IMR-90 (cell line): ENCODE measurements around the gene TNNC2. TPM values are rescaled to one million over a fixed set of nuclear protein-coding genes. Genes with fewer than 3 reads are reported as not detected.

ENCODE experiments used
- ATAC-seq: fragments of 200-7000 bp; cut with Tn5 transposase; 2 replicates; pipeline ENCODE4 v1.9.1; 2020; ENCODE audit warnings: low read depth, mild to moderate bottlenecking, moderate library complexity
- BruUV-seq: library from RNA; stranded (reverse); fragments of 400-500 nt; replicated peaks from 2 replicates; lab custom pipeline; 2021; lab: Mats Ljungman, UMichigan
- CTCF ChIA-PET: fragments of 300-600 bp; formaldehyde crosslinking; extraction: SDS; loops from one replicate; lab custom pipeline; 2021; ENCODE audit warnings: antibody characterized with exemption; lab: Yijun Ruan, JAX
- POLR2A ChIA-PET: fragments of 300-600 bp; sonication (Branson Sonifier 250); formaldehyde crosslinking; loops from one replicate; lab custom pipeline; 2022; ENCODE audit warnings: antibody characterized with exemption; ENCODE audit not compliant: unreplicated experiment; lab: Charles Lee
- DNase-seq: peaks from one replicate; pipeline ENCODE4 v3.0.0; 2013
- H2AFZ ChIP-seq: replicated peaks from 2 replicates; pipeline ENCODE3; 2013; ENCODE audit warnings: low read length, mild to moderate bottlenecking; ENCODE audit not compliant: poor library complexity
- H2AK5ac ChIP-seq: 2 replicates; pipeline ENCODE4 v1.6.1; 2013; ENCODE audit warnings: low read depth, low read length, inconsistent platforms
- H2AK9ac ChIP-seq: replicated peaks from 2 replicates; pipeline ENCODE3; 2013; ENCODE audit warnings: mild to moderate bottlenecking, low read depth, low read length, moderate library complexity; ENCODE audit not compliant: poor library complexity
- H2BK120ac ChIP-seq: 2 replicates; pipeline ENCODE4 v1.6.1; 2013; ENCODE audit warnings: low read depth, low read length, inconsistent platforms
- H2BK15ac ChIP-seq: 3 replicates; pipeline ENCODE4 v1.6.1; 2013; ENCODE audit warnings: low read depth, low read length, inconsistent platforms
- H2BK20ac ChIP-seq: 2 replicates; pipeline ENCODE4 v1.6.1; 2013; ENCODE audit warnings: low read depth, mild to moderate bottlenecking, inconsistent platforms, low read length, moderate library complexity
- H2BK5ac ChIP-seq: 2 replicates; pipeline ENCODE4 v1.6.1; 2013; ENCODE audit warnings: mild to moderate bottlenecking, low read depth, low read length, inconsistent platforms; ENCODE audit not compliant: poor library complexity, severe bottlenecking
- H3K14ac ChIP-seq: replicated peaks from 2 replicates; pipeline ENCODE4 v1.6.1; 2013; ENCODE audit warnings: low read depth, low read length, inconsistent platforms
- H3K18ac ChIP-seq: 2 replicates; pipeline ENCODE4 v1.6.1; 2013; ENCODE audit warnings: low read depth, low read length, control low read depth
- H3K23ac ChIP-seq: 2 replicates; pipeline ENCODE4 v1.6.1; 2013; ENCODE audit warnings: low read depth, low read length, inconsistent platforms
- H3K27ac ChIP-seq: 2 replicates; pipeline ENCODE4 v1.5.1; 2013; ENCODE audit warnings: mild to moderate bottlenecking, control low read depth, low read length; ENCODE audit not compliant: insufficient read depth
- H3K27me3 ChIP-seq: 2 replicates; pipeline ENCODE4 v1.6.1; 2013; ENCODE audit warnings: low read length; ENCODE audit not compliant: control insufficient read depth, insufficient read depth
- H3K36me3 ChIP-seq: 2 replicates; pipeline ENCODE4 v1.6.1; 2013; ENCODE audit warnings: low read length, mixed read lengths; ENCODE audit not compliant: control insufficient read depth, insufficient read depth
- H3K4ac ChIP-seq: 2 replicates; pipeline ENCODE4 v1.6.1; 2013; ENCODE audit warnings: low read depth, low read length, inconsistent platforms
- H3K4me1 ChIP-seq: 2 replicates; pipeline ENCODE4 v1.6.1; 2013; ENCODE audit warnings: low read length, mixed read lengths; ENCODE audit not compliant: control insufficient read depth, insufficient read depth
- H3K4me2 ChIP-seq: 2 replicates; pipeline ENCODE4 v1.6.1; 2013; ENCODE audit warnings: low read depth, mild to moderate bottlenecking, control low read depth, low read length, moderate library complexity
- H3K4me3 ChIP-seq: 2 replicates; pipeline ENCODE4 v1.5.1; 2013; ENCODE audit warnings: low read depth, mild to moderate bottlenecking, control low read depth, low read length, moderate library complexity; ENCODE audit not compliant: insufficient read depth
- H3K56ac ChIP-seq: 2 replicates; pipeline ENCODE4 v1.6.1; 2013; ENCODE audit warnings: low read length, inconsistent platforms; ENCODE audit not compliant: insufficient read depth; ENCODE audit errors: extremely low read depth
- H3K79me1 ChIP-seq, 2 experiments: 2 replicates each; pipeline ENCODE4 v1.6.1; 2013; ENCODE audit warnings: low read length in 2 of 2, inconsistent platforms in 1 of 2, low read depth in 1 of 2
- H3K9ac ChIP-seq: 2 replicates; pipeline ENCODE4 v1.6.1; 2013; ENCODE audit warnings: low read depth, low read length, control low read depth
- H3K9me1 ChIP-seq: 2 replicates; pipeline ENCODE4 v1.6.1; 2013; ENCODE audit warnings: low read length, inconsistent platforms; ENCODE audit not compliant: insufficient read depth
- H3K9me3 ChIP-seq: 2 replicates; pipeline ENCODE4 v1.6.1; 2013; ENCODE audit warnings: low read length; ENCODE audit not compliant: control insufficient read depth, insufficient read depth
- H4K20me1 ChIP-seq: 2 replicates; pipeline ENCODE4 v1.6.1; 2013; ENCODE audit warnings: low read length, inconsistent platforms; ENCODE audit not compliant: insufficient read depth
- H4K5ac ChIP-seq: 2 replicates; pipeline ENCODE4 v1.6.1; 2013; ENCODE audit warnings: mild to moderate bottlenecking, low read depth, low read length, control low read depth
- H4K8ac ChIP-seq, 2 experiments: 2 replicates each; pipeline ENCODE4 v1.6.1; 2013; ENCODE audit warnings: low read depth in 2 of 2, low read length in 2 of 2, control low read depth in 1 of 2, inconsistent platforms in 1 of 2
- H4K91ac ChIP-seq: 2 replicates; pipeline ENCODE4 v1.6.1; 2013; ENCODE audit warnings: low read depth, low read length, inconsistent platforms; ENCODE audit not compliant: insufficient read depth
- BHLHE40 ChIP-seq: fragments of 150-350 bp; IDR thresholded peaks from 2 replicates; pipeline ENCODE4 v1.6.1; 2016; ENCODE audit warnings: mild to moderate bottlenecking, low read depth, low read length
- CEBPB ChIP-seq: IDR thresholded peaks from 2 replicates; pipeline ENCODE4 v1.6.1; 2012; ENCODE audit warnings: low read depth, low read length, improper control_type of control experiment
- CHD1 ChIP-seq: IDR thresholded peaks from 2 replicates; pipeline ENCODE4 v1.6.1; 2012; ENCODE audit warnings: low read depth, low read length, improper control_type of control experiment
- FOS ChIP-seq: fragments of 150-350 bp; IDR thresholded peaks from 2 replicates; pipeline ENCODE4 v1.6.1; 2016; ENCODE audit warnings: low read depth, low read length
- MAFK ChIP-seq: IDR thresholded peaks from 2 replicates; pipeline ENCODE4 v1.6.1; 2012; ENCODE audit warnings: low read depth, low read length, improper control_type of control experiment
- MAZ ChIP-seq: IDR thresholded peaks from 2 replicates; pipeline ENCODE4 v1.6.1; 2012; ENCODE audit warnings: low read depth, mild to moderate bottlenecking, low read length, improper control_type of control experiment, moderate library complexity, borderline replicate concordance
- MXI1 ChIP-seq: IDR thresholded peaks from 2 replicates; pipeline ENCODE4 v1.6.1; 2012; ENCODE audit warnings: low read depth, mild to moderate bottlenecking, low read length, moderate library complexity, borderline replicate concordance
- NFE2L2 ChIP-seq: fragments of 150-350 bp; IDR thresholded peaks from 2 replicates; pipeline ENCODE4 v1.6.1; 2016; ENCODE audit warnings: low read depth, mild to moderate bottlenecking, low read length
- POLR2A ChIP-seq: IDR thresholded peaks from 2 replicates; pipeline ENCODE4 v1.6.1; 2012; ENCODE audit warnings: mild to moderate bottlenecking, low read depth, low read length
- RAD21 ChIP-seq: IDR thresholded peaks from 2 replicates; pipeline ENCODE4 v1.6.1; 2012; ENCODE audit warnings: low read length, improper control_type of control experiment
- RCOR1 ChIP-seq: IDR thresholded peaks from 2 replicates; pipeline ENCODE4 v1.6.1; 2012; ENCODE audit warnings: mild to moderate bottlenecking, low read length, improper control_type of control experiment; ENCODE audit not compliant: insufficient replicate concordance
- SMC3 ChIP-seq: fragments of 150-350 bp; IDR thresholded peaks from 2 replicates; pipeline ENCODE4 v1.6.1; 2016; ENCODE audit warnings: low read depth, mild to moderate bottlenecking, antibody characterized with exemption, low read length, moderate library complexity
- WGBS, 2 experiments: methylation state at CpG; one replicate each; pipeline versions ENCODE4 v1.1.5 to v1.1.7; 2013; ENCODE audit warnings: missing lambda C conversion rate in 2 of 2; ENCODE audit not compliant: insufficient read length in 1 of 2; ENCODE audit errors: extremely low coverage in 2 of 2; 5-methylcytosine and 5-hydroxymethylcytosine counted together
- dilution Hi-C: fragments of 300-500 bp; cut with HindIII; formaldehyde crosslinking; loops from one replicate; pipeline ENCODE4 v1.14.3; 2018; ENCODE audit warnings: low sequenced_read_pairs; ENCODE audit not compliant: unreplicated experiment
- in situ Hi-C: fragments of 300-500 bp; cut with MboI; formaldehyde crosslinking; loops from 3 replicates; pipeline ENCODE4 v1.14.3; 2019; ENCODE audit warnings: low sequenced_read_pairs, inconsistent platforms, mixed read lengths
- intact Hi-C: fragments of 100-400 bp; cut with micrococcal nuclease; formaldehyde crosslinking; loops from 2 replicates; pipeline ENCODE4 v1.10.0; 2022
- polyA plus RNA-seq, 3 experiments: library from polyadenylated mRNA; depleted of rRNA; stranded (reverse); fragments of >200 nt; gene quantifications; 2 replicates each; pipeline ENCODE4 v1.2.3, GENCODE V29; 2012; ENCODE audit warnings: low replicate concordance in 1 of 3
- total RNA-seq: library from RNA; depleted of rRNA; stranded (reverse); fragments of >200 nt; gene quantifications from 2 replicates; pipeline ENCODE4 v1.2.3, GENCODE V29; 2012
- TF ChIP-seq, protein P1 (sequence below): conservative IDR thresholded peaks from 2 replicates; pipeline ENCODE4 v1.5.1; 2012; ENCODE audit warnings: mild to moderate bottlenecking, low read depth, low read length, improper control_type of control experiment
- TF ChIP-seq, protein P2 (sequence below): fragments of 150-350 bp; IDR thresholded peaks from 2 replicates; pipeline ENCODE4 v1.6.1; 2017; ENCODE audit warnings: mild to moderate bottlenecking, antibody characterized with exemption, low read length, low read depth
- TF ChIP-seq, protein P3 (sequence below): fragments of 150-350 bp; IDR thresholded peaks from 2 replicates; pipeline ENCODE4 v1.6.1; 2016; ENCODE audit warnings: low read depth, mild to moderate bottlenecking, low read length, moderate library complexity, borderline replicate concordance

Gene TNNC2
- total and polyA plus RNA-seq, 2 of the 4 experiments (the other 2 are of a cell fraction) = 0.46 TPM; not detected in 1

DNA sequence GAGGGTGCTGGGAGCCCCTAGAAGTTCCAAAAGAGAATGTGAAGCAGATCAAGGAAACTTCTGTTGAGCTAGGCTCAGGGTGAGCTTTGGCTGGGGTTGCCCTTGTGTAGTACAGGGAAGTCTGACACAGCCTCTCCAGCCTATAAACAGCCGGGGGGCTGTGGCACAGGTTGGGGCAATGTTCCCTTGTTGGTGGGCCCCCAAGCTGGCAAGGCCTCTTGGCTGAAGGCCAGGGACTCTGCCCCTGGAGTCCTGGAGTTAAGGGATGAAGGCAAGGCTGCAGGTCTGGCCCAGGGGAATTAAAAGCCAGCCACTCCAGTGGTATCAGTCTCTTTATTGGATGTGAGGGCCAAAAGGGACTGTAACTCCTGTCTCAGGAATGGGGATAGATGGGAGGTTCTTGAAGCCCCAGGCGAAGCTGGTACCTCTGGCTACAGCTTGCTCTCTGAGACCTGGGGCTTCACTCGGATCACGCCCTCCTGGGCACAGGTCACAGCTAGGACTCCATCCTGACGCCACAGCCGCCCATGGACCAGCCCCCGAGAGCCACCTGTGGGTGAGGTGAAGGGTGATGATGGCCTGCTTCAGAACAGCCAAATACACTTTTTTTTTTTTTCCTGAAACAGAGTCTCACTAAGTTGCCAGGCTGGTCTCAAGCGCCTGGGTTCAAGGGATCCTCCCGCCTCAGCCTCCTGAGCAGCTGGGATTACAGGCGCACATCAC, 14.5 kb upstream of the TNNC2 start:
- H3K36me3 ChIP-seq = peaks cover 57% of the 10 kb centered on the region
- H2AK9ac ChIP-seq = no peak overlapping the region
- H3K27me3 ChIP-seq = no peaks in the 10 kb centered on the region
- intact Hi-C loops = loop anchor here (1.0 kb wide), 1 partner anchor 13 kb away; no protein-coding TSS in a partner anchor
- DNase-seq (no peak), ATAC-seq (no peak)
- no peak overlapping the region for H2BK5ac ChIP-seq
- H4K20me1 ChIP-seq = peaks cover 5% of the 10 kb centered on the region
- H4K5ac ChIP-seq = no peak overlapping the region
- 91% methylated on average over 3 of the region's 10 CpGs; no CpG with 5 or more reads in 1 of the 2 experiments for WGBS, 2 experiments
- in situ Hi-C loops = no loop called here
- no peak overlapping the region for H4K8ac ChIP-seq
- no peak overlapping the region for H2AFZ ChIP-seq
- H3K4ac ChIP-seq = no peak overlapping the region
- dilution Hi-C loops = no loop called here
- H3K9me3 ChIP-seq = no peaks in the 10 kb centered on the region
- no peak overlapping the region for H2BK15ac ChIP-seq
- no peak overlapping the region for H3K4me2 ChIP-seq
- H3K18ac ChIP-seq = no peak overlapping the region
- H3K4me1 ChIP-seq = peaks cover 2% of the 10 kb centered on the region; the same call in 1 of the 2 replicates
- H3K9ac ChIP-seq = no peak overlapping the region
- no peak overlapping the region for H2BK20ac ChIP-seq
- peaks cover 11 to 24% of the 10 kb centered on the region in 2 experiments; a peak in 3 of 4 replicates for H3K79me1 ChIP-seq
- no peak overlapping the region for H4K91ac ChIP-seq
- no peak overlapping the region for H3K56ac ChIP-seq
- no peak overlapping the region for H3K14ac ChIP-seq
- H2AK5ac ChIP-seq = no peak overlapping the region
- POLR2A ChIA-PET = interaction anchor here (0.5 kb wide), 1 partner anchor 1916 kb away, joined by 8 read pairs; no protein-coding TSS in a partner anchor
- CTCF ChIA-PET = no interaction called here
- BruUV-seq = no TSS peak
- no peak overlapping the region for H2BK120ac ChIP-seq
- H3K9me1 ChIP-seq = peaks cover 17% of the 10 kb centered on the region
- no peak overlapping the region; the same call in 1 of the 2 replicates for H3K27ac ChIP-seq
- H3K4me3 ChIP-seq = no peak overlapping the region
- no peak overlapping the region for H3K23ac ChIP-seq
- TF ChIP-seq MXI1 = no peak
- TF ChIP-seq, protein P1, sequence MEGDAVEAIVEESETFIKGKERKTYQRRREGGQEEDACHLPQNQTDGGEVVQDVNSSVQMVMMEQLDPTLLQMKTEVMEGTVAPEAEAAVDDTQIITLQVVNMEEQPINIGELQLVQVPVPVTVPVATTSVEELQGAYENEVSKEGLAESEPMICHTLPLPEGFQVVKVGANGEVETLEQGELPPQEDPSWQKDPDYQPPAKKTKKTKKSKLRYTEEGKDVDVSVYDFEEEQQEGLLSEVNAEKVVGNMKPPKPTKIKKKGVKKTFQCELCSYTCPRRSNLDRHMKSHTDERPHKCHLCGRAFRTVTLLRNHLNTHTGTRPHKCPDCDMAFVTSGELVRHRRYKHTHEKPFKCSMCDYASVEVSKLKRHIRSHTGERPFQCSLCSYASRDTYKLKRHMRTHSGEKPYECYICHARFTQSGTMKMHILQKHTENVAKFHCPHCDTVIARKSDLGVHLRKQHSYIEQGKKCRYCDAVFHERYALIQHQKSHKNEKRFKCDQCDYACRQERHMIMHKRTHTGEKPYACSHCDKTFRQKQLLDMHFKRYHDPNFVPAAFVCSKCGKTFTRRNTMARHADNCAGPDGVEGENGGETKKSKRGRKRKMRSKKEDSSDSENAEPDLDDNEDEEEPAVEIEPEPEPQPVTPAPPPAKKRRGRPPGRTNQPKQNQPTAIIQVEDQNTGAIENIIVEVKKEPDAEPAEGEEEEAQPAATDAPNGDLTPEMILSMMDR = no peak
- TF ChIP-seq MAFK = no peak
- TF ChIP-seq POLR2A = no peak
- no peak for TF ChIP-seq RCOR1
- TF ChIP-seq RAD21 = no peak
- TF ChIP-seq MAZ = no peak
- TF ChIP-seq CHD1 = no peak
- TF ChIP-seq FOS = no peak
- no peak for TF ChIP-seq NFE2L2
- TF ChIP-seq SMC3 = no peak
- no peak for TF ChIP-seq BHLHE40
- no peak for TF ChIP-seq CEBPB
- TF ChIP-seq, protein P2, sequence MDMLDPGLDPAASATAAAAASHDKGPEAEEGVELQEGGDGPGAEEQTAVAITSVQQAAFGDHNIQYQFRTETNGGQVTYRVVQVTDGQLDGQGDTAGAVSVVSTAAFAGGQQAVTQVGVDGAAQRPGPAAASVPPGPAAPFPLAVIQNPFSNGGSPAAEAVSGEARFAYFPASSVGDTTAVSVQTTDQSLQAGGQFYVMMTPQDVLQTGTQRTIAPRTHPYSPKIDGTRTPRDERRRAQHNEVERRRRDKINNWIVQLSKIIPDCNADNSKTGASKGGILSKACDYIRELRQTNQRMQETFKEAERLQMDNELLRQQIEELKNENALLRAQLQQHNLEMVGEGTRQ = no peak
- TF ChIP-seq, protein P3, sequence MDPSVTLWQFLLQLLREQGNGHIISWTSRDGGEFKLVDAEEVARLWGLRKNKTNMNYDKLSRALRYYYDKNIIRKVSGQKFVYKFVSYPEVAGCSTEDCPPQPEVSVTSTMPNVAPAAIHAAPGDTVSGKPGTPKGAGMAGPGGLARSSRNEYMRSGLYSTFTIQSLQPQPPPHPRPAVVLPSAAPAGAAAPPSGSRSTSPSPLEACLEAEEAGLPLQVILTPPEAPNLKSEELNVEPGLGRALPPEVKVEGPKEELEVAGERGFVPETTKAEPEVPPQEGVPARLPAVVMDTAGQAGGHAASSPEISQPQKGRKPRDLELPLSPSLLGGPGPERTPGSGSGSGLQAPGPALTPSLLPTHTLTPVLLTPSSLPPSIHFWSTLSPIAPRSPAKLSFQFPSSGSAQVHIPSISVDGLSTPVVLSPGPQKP = no peak
